ENCODE data around the gene HENMT1.
"Not testable (repeated sequence)": the region's sequence is repeated elsewhere in the genome, so short reads cannot be mapped to it uniquely, and the experiment has no call there.

HENMT1 gene

DNA sequence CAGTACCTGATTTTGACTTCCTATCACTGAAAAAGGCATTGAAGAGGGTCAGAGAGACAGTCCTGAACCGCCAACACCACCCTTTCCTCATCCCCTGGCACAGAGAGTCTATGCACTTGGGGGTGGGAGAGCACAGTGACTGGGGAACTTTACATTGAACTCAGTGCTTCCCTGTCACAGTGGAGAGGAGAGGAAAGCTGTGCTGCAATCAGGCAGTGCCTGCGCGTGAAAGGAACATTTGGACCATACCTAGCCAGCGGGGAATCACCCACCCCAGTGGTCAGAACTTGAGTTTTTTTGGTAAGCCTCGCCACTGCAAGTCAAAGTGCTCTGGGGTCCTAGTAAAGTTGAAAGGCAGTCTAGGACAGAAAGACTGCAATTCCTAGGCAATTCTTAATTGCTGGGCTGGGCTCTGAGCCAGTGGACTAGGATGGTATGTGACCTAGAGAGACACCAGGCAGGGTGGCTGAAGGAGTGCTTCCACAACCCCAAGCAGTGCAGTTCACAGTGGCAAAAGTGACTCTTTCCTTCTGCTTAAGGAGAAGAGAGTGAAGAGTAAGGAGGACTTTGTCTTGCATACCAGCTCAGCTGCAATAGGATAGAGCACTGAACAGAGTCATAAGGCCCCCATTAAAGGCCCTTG, 9.4 kb upstream of the HENMT1 start:
- DNase-seq = no peak

DNA sequence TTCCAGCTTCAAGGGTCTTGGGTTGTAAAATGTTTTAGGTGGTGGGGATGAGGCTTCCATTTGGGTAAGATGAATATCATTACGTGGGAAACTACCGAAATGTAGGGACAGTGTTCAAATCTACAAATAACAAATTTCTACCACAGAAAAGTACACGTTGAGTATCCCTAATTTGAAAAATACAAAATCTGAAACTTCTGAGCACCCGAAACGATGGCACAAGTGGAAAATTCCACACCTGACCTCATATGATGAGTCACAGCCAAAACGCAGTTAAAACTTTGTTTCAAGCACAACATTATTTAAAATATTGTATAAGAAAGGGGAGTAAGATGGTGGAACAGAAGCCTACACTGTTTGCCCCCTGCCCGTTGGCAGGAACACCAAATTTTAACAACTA, 8.8 kb upstream of the HENMT1 start:
- no peak for DNase-seq

DNA sequence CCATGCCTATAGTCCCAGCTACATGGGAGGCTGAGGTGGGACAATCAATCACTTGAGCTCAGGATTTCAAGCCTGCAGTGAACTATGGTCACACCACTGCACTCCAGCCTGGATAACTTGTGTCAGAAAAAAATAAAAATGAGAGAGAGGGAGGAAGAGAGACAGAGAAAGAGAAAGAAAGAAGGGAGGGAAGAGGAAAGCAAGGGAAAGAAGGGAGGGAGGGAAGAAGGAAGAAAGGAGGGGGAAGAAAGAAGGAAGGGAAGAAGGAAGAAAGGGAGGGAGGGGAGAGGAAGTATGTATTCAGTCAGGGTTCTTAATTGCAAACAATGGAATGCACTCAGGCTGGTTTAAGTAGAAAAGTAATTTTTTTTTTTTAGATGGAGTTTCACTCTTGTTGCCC, 7.9 kb upstream of the HENMT1 start:
- no peak for DNase-seq

DNA sequence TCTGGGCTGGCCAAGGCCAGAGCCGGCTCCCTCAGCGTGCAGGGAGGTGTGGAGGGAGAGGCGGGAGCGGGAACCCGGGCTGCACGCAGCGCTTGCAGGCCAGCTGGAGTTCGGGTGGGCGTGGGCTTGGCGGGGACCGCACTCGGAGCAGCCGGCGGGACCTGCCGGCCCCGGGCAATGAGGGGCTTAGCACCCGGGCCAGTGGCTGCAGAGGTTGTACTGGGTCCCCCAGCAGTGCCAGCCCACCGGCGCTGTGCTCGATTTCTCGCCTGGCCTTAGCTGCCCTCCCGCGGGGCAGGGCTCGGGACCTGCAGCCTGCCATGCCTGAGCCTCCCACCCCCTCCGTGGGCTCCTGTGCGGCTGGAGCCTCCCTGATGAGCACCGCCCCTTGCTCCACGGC, 6.5 kb upstream of the HENMT1 start:
- DNase-seq = not testable (repeated sequence)

DNA sequence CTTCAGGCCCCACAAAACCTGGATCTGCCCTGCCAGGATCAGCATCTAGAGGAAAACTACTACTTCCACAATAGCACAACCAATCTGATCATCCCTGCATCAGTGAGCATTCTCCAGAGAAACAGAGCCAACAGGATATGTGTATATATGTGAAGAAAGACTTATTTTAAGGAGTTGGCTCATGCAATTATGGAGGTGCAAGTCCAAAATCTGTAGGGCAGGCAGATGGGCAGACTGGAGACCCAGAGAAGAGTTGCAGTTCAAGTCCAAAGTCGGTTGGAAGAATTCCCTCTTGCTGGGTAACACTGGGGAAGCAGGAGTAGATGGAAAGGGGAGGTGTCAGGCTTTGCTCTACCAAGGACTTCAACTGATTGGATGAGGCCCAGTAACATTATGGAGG, 4.9 kb upstream of the HENMT1 start:
- DNase-seq = no peak

DNA sequence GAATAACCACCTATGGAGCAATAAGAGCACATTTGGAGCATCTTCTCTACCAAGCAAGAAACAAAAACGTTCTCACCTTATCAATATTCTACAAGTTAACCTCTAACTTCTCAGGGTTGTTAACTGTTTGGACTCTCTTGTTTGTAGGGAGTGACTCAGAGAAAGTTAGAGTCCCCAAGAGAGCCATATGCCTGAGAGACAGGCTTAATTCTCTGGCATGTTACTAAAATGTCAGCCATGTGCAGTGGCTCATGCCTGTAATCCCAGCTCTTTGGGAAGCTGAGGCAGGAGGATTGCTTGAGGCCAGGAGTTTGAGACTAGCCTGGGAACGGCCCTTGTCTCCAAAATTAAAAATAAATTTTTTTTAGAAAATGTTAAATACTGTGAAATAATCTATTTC, 4.2 kb upstream of the HENMT1 start:
- no peak for DNase-seq

DNA sequence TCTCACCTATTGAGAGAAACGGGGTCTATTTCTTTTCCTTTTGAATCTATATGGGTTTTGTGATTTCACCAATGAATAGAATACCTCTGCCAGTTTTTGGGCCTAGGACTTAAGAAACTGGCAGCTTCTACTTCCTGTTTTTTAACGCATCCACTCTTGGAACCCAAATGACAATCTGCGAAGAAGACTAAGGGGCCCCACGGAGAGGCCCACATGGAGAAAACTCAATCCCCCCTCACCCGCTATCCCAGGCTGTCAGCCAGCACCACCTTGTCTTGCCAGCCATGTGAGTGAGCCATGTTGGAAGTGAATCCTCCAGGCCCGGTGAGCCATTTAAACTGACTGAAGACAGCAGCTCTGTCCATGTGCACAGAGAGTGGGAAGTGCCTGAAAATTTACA, 3.6 kb upstream of the HENMT1 start:
- DNase-seq = no peak

DNA sequence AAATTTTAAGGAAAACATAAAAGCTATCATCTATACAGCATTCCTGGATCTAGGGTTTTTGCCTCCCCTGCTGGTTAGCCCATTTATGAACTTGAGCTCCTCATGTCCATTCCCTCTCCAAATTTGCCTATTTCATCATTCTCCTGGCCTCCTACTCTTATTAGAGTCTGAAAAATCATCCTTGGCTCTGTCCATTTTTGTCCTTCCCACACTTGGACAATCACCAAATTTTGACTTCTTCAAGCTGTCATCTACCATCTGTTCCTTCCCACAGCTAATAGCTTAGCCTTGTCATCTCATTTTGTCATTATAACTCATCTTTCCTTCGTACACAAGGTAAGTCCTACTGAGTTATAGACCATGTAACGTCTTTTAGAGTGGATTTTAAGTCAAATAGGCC, 2.2 kb upstream of the HENMT1 start:
- DNase-seq = no peak

DNA sequence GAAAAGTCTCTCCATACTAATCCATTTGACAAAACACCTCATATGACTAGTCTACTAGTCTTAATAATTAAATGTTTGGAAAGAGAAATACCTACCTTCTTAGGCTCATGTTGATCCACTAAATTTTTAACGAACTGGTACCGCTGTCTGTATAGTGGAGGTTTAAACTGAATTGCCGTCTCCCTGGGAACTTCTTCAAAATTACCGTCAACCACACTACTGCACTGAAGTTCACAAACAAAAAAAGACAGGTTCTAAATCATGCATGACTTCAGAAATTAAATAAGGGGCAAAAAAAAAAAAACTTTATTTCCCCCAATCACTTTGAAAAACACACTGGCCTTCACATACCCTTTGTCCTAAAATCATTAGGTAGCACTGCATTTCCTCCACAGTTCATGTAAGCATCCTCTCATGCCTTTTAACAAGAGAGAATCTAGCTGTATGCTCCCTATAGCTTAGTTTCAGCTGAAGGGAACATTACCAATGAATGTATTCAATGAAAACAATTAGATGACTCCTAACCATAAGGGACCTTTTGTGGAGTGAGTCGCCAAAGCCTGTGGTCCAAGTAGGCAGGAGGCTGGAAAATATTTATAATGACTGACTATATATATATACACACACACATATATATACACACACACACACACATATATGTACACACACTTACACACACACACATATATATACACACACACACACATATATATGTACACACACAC, 3.4 kb downstream of the HENMT1 start:
- DNase-seq = no peak

DNA sequence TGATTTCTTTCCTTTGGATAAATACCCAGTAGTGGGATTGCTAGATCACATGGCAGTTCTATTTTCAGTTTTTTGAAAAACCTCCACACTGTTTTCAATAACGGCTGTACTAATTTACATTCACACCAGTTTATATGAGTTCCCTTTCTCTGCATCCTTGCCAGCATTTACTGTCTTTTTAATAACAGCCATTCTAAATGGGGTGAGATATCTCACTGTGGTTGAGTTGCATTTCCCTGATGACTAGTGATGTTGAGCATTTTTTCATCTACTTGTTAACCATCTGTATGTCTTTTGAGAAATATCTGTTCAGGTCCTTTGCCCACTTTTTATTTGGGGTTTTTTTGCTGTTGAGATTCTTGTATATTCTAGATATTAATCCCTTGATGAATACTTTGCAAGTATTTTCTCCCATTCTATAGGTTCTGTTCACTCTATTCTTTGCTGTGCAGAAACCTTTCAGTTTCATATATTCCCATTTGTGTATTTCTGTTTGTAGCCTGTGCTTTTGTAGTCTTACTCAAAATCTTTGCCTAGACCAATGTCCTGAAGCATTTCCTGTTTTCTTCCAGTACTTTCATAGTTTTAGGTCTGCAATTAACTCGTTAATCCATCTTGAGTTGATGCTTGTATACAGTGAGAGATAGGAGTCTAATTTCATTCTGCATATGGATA, 7.3 kb downstream of the HENMT1 start:
- DNase-seq = no peak

DNA sequence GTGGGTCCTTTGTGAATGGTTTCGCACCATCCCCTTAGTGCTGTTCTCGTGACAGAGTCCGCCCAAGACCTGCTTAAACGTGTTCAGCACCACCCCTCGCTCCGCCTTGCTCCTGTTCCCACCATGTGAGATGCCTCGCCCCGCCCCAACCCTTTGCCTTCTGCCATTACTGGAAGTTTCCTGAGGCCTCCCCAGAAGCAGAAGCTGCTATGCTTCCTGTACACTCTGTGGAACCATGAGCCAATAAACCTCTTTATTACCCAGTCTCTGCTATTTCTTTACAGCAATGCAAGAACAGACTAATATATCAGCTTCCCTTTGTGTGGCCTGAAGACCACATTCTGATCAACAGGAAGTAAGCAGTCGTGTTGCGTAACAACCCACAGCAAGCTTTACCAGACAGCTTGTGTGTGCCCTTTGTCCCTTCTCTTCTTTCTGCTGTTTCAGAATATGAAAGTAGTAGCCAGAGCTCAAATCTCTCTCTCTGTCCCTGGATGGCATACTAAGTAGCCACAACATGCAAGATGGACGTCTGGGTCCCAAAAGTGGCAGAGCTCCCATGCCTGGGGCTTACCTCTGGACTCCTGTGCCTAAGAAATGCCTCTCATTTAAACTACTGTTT, 14.1 kb downstream of the HENMT1 start:
- peak; percentile 33 to 95 (median 61) for DNase-seq

DNA sequence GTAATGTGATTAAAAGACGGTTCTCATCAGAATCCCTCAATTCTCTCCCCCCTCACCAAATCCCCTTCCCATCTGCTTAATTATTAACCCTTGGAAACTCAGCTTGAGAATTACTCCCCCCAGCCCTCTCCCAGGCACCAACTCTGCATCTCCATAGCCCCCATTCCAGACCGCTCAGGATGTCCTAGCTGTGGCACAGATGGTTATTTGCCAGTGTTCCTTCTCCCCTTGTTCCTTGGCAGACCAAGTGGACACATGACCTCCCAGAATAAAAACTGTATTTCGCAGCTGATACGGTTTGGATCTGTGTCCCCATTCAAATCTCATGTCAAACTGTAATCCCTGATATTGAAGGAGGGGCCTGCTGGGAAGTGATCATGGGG, 14.6 kb downstream of the HENMT1 start:
- DNase-seq = no peak

DNA sequence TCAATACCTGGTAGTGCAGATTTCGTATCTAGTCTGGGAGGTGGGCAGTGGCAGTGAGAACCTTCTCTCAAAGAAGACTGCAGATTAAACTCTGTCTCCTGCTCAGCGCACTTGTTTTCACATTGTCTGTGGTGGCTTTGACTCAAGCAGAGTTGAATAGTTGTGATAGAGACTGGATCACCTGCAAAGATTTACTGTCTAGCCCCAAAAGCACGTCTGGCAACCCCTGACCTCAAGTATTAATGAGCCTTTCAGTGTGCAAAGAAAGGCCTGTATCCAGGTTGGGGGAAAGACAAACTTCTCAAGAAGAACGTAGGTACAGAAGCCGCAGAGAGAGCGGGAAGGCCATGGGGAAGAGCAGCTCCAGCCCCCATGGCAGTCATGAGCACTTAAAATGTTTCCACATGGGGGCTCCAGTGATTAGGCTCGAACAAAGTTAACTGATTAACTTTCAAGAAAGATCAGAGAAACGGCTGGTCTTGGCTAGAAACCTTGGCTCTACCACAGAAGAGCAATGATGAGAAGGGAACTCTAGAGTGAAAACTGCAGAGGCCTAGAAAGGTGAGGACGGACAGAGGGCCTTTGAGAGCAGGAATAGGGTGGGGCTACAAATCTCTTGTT, 15.2 kb downstream of the HENMT1 start:
- peak in 1 of 5 donors; percentile 22 for DNase-seq

DNA sequence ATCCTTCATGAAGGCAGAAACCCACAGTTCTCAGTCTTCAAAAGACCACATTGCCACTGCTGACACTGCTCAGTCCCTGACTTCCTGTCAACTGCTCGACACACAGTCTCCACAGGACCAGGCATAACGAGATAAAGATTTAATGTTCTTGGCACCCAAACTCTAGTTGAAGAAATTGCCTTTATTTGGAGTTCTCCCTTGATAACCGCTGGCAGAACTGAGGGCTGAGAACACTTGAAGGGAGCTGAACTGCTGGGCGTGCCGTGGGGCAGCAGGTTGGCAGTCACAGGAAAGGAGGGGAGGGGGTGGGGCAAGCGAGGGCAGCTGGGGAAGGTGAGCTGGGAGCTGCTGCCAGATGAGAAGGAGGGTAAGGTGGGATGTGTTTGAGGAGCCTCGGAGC, 15.9 kb downstream of the HENMT1 start:
- DNase-seq = peak in 2 of 5 donors; percentile 25 to 80

DNA sequence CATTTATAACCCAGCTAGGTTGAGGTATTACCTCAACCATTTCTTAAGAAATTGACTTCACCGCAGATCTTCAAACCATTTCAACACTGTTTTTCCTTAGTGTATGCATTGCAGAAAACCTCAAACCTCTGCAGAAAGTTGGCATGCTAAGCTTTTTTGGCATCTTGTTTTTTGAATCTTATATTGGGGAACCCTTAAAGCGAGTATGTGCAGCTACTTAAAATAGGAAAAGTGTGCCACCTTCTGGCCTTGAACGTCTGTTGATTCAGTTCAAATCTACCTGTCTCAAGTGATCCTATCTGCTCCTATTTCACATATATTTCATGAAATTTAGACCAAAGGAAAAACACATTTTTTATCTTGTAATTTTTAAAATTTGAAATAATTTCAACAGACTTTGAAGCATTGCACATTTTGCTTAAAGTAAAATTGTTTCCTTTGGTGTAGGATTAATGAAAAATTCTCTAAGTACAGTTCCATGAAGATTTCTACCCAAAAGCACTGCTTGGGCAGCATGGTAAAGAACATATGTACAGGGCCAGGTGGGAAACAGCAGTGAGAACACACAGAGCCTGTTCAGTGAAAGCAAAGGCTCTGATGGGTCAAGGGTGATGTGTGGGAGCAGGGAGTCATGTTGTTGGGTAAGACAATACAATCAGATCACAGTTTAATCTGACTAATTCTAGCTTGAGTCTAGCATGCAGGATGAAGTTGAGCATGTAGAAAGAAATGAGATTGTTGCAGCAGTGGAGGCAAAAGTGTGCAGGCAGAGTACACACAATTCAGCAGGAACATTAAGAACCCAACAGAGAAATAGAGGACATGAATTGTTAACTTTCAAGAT, 17.2 kb downstream of the HENMT1 start:
- peak in 4 of 5 donors; percentile 24 to 78 (median 36) for DNase-seq

DNA sequence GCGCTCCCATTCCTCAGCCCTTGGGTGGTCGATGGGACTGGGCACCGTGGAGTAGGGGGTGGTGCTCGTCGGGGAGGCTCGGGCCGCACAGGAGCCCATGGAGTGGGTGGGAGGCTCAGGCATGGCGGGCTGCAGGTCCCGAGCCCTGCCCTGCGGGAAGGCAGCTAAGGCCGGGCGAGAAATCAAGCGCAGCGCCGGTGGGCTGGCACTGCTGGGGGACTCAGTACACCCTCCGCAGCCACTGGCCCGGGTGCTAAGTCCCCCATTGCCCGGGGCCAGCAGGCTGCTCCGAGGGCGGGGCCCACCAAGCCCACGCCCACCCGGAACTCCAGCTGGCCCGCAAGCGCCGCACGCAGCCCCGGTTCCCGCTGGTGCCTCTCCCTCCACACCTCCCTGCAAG, 20.0 kb downstream of the HENMT1 start:
- DNase-seq = not testable (repeated sequence)

DNA sequence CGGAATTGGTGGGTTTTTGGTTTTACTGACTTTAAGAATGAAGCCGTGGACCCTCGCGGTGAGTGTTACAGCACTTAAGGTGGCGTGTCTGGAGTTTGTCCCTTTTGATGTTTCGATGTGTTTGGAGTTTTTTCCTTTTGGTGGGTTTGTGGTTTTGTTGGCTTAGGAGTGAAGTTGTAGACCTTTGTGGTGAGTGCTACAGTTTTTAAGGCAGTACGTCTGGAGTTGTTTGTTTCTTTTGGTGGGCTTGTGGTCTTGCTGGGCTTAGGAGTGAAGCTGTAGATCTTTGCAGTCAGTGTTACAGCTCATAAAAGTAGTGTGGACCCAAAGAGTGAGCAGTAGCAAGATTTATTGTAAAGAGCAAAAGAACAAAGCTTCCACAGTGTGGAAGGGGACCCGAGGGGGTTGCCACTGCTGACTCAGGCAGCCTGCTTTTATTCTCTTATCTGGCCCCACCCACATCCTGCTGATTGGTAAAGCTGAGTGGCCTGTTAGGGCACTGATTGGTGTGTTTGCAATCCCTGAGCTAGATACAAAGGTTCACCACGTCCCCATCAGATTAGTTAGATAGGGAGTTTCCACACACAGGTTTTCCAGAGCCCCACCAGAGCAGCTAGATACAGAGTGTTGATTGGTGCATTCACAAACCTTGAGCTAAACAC, 20.9 kb downstream of the HENMT1 start:
- DNase-seq = peak in 2 of 5 donors; percentile 4 to 19

DNA sequence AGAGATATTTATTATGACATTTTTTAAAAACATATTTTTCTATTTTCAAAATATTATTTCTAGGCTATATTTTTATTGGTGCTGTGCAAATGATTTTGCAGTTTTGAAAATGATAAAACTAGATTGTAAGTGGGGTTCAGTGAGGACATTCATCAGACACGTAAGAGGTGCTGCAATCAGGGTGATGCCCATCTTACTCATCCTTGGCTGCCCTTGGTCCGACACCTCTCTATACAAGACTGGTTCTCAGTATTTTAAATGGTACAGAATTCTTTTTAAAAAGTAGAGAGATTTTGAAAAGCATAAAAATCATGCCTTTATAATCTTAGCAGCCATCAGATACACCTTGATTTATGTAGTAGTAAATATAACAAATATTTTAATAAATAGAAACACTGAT, 24.0 kb downstream of the HENMT1 start:
- DNase-seq = no peak

DNA sequence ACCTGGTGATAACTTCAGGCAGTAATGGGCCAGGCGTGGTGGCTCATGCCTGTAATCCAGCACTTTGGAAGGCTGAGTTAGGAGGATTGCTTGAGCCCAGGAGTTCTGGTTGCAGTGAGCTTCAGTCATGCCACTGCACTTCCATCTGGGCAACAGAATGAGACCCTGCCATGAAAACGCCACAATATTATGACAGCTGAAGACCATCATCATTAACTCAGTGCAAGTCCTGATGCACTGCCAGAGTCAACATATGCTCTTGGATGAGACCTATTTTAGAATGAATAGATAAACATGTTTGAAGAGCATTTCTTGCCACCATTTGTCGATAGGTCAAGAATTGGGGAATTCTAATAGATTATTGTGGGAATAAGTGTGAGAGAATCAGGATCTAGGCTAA, 26.4 kb downstream of the HENMT1 start:
- DNase-seq = no peak

DNA sequence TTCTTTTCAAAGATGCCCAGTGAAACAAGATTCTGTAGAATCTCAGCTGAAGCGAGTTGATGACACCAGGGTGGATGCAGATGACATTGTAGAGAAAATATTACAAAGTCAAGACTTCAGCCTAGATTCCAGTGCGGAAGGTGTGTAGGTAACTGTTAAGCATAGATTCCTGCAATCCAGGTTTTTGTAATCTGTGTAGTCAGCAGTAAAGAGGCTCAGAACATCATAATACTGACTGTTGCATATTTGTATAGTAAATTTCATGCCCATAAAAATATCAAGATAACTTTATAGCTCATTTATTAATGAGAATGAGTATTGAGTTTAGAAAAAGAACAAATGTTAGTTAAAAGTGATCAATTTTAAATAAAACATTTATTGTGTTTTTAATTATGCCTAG, 32.2 kb downstream of the HENMT1 start:
- DNase-seq = no peak

DNA sequence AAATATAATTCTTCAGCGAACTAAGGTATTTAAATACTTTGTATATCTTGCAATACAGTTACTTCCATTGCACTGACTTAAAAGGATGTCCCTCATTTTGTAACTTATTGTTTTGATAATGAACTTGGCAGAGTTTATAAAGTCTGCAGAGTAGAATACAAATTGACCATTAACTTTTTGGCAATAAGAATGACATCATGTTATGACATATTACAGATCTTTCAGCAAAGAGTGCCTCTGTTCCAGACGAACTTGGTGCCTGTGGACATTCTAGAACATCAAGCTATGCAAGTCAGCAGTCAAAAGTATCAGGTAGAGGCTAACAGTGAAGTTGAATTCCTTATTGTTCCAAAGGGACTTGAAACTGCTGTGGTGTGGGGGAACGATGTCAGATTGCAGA, 32.9 kb downstream of the HENMT1 start:
- DNase-seq = no peak

DNA sequence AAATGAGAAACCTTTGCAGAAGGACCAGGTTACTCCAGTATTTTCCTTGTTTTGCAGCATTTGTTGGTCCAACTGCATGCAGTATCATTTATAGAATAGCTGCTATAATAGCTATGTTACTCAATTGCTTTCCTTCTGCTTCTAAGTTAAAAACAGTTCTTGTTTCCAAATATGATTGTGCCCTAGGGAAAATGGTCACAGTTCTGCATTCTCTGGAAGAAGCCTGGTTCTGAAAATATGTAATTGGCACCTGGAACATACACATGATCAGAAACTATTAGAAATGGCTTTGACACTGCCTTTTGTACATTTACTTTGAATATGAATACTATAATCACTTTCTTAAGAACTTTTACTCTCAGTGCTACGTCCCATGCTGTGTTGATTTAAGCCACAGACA, 33.6 kb downstream of the HENMT1 start:
- no peak for DNase-seq

Measured in T-helper 1 cell (primary cell).